ENCODE results near the gene DMRTC2. TPM values are rescaled to one million over a fixed set of nuclear protein-coding genes. Genes with fewer than 3 reads are reported as not detected.

DMRTC2 gene
- total RNA-seq = not detected in 2 replicates

DNA sequence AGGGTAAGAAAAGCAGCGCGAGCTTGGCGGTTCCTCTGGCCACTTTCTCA is at the start of gene DMRTC2:
Gene DMRTC2 (plus strand): TSS at position 42 of the 50 bp plus-strand sequence. CDS start 2,387 bp downstream, outside the sequence.
- no peak for DNase-seq (ENCODE audit: low read depth, low spot score)

DNA sequence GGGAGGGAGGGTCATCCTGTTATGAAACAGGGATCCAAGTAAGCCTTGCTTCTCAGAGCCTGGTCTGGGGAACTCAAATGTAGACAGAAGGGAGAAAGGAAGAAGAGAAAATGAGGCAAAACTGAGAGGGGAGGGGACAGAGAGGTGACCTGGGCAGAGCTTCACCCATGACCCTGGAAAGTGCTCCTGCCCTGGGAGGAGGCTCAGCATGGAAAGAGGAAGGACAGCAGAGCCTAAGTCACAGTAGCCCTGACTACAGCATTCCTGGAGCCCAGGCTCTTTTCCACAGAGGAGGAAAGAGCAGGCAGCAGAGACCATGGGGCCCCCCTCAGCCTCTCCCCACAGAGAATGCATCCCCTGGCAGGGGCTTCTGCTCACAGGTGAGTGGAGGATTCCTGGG is 48.5 kb upstream of the DMRTC2 start, which contains the start of gene CEACAM3:
Gene CEACAM3 (plus strand): TSS at position 226 of the 400 bp plus-strand sequence. CDS start 91 bp downstream, at position 317.
- DNase-seq (ENCODE audit: low read depth, low spot score) = no peak

DNA sequence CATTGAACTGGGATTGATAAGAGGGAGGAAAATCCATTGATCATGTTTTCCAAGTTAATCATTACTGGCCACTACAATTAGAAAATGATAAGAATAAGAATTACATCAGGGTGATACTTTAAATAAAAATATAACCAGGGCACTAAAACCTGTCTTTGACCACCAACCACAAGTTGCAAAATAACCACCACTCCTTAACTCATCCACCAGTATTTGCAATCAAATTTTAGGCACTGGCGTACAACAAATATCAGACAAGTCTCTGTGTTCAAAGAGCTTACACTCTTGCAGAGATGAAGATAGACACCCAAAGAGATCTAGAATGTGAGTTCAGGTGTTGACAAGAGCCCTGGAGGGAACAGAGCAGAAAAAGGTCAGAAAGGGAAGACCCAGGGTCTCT is 47.9 kb upstream of the DMRTC2 start:
- DNase-seq (ENCODE audit: low read depth, low spot score) = no peak

DNA sequence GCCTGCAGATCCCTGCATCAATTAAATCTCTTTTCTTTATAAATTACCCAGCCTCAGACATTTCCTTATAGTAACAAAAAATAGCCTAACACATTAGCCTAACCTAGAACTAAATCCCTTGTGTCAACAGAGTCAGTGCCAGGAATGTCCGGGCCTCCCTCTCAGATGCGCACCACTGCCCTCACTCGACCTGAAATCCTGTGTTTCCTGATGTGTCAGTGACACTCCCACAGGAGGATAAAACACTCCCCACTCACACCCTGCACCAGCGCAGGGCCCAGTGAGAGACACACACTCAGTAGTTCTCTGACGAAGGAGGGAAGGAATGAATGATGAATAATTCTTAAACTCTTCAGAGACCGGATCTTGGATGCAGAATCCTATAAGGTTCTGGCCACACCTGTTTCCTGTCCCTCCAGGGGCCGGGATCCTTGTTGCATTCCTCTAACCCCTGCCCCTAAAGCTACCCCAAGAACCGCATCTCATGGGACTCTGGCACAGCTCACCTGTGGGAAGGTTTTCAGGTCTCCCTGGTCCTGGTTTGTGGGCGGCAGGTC is 45.3 kb upstream of the DMRTC2 start:
- no peak for DNase-seq (ENCODE audit: low read depth, low spot score)

DNA sequence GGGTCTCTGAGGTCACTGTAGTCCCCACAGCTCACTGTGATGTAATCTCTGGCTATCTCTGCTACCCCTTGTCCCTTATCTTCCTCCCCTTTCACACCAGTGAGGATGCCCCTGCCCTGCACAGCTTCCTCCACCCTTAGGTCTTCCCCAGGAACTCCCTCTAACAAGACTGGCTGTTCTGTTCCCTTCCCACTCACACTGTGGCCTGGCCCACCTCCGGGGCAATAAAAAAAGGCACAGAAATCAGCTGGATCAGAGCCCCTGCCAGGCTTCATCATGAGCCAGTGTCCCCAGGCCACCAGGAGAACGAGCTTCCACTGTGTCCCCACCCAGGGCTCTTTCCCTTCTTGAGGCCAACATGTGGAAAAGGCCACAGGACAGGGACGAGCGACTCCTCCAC is 43.8 kb upstream of the DMRTC2 start:
- no peak for DNase-seq (ENCODE audit: low read depth, low spot score)

DNA sequence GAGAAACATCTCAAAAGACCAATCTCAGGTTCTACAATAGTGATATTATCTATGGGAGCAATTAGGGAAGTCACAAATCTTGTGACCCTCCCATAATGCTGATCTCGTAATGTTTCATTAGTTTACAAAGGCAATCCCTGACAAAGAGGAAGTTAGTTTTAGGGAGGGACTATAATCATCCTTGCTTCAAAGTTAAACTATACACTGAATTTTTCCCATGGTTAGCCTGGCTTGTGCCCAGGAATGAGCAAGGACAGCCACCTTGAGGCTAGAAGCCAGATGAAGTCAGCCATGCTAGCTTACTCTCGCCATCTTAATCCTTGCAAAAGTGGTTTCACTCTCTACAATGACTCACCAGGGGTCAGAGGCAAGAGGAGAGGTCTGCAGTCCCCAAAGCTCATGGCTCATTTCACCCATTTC is 43.0 kb upstream of the DMRTC2 start:
- DNase-seq (ENCODE audit: low read depth, low spot score) = no peak

DNA sequence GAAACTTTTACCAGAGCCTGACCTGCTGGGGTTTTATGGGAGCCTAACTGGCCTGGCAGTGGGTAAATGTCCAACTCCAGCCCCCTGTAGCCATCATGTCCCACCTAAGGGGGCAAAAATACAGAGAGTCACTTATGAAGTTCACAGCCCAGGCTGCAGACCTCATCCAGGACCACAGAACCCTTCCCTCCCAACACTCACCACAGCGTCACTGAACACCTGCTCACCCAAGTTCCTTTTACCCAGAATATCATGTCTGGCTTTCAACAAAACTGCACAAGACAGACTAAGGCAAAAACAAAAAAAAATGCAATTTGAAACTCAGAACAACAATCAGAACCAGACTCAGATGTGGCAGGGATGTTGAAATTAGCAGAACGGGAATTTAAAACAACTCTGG is 42.1 kb upstream of the DMRTC2 start:
- DNase-seq (ENCODE audit: low read depth, low spot score) = no peak

DNA sequence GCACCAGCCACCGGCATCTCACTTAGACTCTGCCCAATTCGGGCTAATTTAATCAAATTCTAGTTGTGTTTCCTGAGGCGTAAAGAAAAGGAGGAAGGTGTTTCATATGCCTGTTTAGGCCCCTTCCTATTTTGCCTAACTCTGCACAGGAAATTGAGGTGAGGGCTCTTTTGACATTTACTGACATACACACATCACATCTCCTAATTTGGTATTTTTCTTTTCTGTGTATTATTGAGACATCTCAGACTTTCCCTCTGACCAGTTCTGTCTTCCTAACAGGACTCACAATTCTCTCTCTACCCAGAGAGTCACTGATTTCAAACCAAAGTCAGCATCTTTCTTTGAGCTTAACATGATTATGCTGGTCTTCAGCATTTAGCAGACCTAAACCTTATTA is 40.5 kb upstream of the DMRTC2 start:
- no peak for DNase-seq (ENCODE audit: low read depth, low spot score)

DNA sequence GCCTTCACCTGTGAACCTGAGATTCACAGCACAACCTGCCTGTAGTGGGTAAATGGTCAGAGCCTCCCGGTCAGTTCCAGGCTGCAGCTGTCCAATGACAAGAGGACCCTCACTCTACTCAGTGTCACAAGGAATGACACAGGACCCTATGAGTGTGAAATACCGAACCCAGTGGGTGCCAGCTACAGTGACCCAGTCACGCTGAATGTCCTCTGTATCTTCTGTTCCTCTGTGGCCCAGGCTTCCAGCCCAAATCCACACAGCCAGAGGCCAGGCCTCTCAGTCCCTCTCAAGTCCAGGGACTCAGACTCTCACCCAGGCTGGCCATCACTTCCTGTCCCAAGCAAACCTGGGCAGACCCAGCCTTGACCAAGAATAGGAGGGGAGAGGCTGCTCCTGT is 37.7 kb upstream of the DMRTC2 start:
- no peak for DNase-seq (ENCODE audit: low read depth, low spot score)

DNA sequence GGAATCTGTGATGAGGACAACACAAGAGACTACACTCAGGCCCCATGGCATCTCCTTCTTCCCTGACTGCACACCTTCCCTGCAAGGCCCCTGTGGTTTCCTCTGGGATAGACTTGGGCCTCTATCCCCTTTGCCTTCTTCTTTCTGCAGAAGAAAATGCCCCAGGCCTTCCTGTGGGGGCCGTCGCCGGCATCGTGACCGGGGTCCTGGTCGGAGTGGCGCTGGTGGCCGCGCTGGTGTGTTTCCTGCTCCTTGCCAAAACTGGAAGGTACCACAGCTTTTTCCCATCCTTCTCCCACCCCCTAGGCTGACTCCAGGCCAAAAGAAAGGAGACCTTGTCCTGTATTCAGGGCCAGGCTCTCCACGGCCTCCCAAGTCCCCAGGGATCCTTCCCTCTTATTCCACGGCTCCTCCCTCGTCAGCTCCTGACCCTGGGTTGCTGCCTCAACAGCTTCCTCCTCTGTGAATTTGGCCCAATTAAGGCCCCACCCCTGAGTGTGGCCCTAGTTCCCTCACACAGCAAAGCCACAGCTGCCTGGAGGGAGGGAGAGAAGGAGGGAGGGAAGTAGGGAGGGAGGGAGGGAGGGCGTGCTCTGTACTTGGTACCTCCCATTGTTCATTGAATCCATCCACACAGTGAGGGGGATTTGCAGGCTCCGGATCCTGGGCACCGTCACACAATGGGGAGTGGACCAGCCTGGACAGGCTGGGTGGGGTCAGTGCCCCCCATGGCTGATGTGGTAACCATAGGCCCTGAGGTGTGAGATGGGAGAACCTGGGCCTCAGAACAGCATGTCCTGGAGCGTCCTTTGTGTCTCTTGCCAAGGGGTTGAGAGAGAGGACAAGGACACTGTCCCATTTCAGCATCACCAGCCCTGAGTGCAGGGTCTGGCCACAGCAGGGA is 35.9 kb upstream of the DMRTC2 start:
- DNase-seq (ENCODE audit: low read depth, low spot score) = no peak

DNA sequence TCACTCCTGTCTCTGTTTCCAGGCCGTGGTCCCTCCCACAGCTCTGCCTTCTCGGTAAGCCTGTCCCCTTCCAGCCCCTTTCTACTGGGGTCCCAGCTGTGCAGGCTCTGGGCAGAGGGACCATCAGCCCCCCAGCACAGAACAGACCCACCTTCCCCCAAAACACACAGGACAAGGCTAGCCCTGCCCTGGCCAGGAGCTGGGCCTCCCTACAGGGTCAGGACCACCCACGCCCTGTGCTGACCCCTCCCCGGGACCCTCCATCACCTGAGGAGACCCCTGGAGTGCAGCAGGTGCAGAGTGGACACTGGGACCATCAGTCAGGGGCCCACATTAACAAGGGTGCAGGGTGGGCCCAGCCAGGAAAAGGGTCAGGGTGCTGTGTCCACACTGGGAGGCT is 34.5 kb upstream of the DMRTC2 start:
- no peak for DNase-seq (ENCODE audit: low read depth, low spot score)

DNA sequence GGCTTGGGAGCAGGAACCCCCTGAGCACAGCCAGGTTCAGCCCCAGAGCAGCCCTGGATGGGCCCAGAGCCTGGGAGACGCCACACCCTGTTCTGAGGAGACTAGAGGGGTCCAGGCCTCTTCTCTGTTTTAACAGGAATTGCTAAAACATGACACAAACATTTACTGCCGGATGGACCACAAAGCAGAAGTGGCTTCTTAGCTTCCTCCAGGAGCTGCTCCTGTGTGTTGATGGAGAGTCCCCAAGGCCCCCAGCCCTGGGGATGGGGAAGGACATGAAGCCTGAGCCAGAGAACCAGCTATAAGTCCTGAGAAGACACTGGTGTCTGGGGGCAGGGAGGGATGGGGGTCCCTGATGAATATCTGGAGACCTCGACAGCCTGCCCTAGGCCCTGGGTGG is 33.8 kb upstream of the DMRTC2 start:
- no peak for DNase-seq (ENCODE audit: low read depth, low spot score)

DNA sequence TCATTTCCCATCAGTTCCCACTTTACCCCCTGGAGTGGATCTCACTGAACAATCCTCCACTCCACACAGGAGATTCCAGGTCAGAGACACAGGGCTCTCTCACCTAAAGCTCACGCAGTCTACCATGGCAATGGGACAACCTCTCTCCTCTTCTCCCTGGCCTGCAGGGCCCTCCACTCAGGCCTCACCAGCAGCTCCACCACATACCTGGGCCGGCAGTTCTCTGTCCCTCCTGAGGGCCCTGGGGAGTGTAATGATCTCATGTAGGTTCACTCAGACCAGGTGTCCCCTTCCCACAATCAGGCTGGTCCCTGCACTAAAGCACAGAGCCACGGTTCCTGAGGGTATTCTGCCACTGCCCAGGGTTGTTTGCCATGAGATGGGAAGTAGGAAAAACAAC is 32.9 kb upstream of the DMRTC2 start:
- no peak for DNase-seq (ENCODE audit: low read depth, low spot score)

DNA sequence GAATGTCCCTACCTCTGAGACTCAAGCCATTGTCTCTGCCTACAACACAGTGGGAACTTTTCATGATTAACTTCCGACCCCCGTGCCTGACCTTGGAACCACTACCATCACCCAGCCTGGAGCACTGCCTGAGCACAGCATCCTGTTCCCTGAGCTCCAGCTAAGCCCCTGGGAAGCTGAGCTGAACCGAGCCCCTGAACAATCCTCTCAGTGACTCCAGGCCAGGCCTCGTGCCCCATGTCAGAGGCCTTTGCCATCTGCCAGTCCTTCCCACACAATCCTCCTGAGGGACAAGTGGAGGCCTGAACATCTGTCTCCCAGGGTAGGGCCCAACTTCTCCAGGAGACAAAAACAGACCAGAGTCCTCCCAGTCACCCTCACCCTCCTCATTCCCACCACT is 30.9 kb upstream of the DMRTC2 start:
- no peak for DNase-seq (ENCODE audit: low read depth, low spot score)

DNA sequence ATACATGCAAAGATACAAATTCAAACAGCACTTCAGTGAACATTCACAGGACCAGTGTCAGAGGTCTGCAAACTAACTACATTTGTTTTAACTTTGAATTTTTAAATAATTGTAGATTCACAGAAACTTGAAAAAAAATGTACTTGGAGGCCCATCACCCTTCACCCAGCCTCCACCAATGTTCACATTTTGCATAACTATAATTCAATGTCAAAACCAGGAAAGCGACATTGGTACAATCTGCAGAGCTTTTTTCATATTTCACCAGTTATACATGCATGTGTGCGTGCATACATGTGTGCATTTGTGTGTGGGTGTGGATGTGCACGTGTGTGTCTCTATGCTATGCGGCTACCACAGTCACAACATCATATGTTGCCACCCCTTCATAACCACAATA is 29.5 kb upstream of the DMRTC2 start:
- DNase-seq (ENCODE audit: low read depth, low spot score) = no peak

DNA sequence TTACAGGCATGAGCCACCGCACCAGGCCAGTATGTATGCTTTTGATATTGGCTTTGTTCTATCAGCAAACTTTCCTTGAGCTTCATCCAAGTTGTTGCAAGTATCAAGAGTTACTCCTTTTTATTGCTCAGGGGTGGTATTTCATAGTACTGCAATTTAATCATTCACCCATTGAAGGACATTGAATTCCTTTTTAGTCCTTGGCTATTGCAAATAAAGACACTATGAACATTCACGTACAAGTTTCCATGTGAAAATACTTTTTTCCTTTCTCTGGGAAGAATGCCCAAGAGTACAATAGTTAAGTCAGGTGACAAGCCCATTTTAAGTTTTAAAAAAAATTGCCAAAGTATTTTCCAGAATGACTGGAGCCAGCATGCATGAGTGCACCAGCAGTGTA is 28.1 kb upstream of the DMRTC2 start:
- DNase-seq (ENCODE audit: low read depth, low spot score) = no peak

DNA sequence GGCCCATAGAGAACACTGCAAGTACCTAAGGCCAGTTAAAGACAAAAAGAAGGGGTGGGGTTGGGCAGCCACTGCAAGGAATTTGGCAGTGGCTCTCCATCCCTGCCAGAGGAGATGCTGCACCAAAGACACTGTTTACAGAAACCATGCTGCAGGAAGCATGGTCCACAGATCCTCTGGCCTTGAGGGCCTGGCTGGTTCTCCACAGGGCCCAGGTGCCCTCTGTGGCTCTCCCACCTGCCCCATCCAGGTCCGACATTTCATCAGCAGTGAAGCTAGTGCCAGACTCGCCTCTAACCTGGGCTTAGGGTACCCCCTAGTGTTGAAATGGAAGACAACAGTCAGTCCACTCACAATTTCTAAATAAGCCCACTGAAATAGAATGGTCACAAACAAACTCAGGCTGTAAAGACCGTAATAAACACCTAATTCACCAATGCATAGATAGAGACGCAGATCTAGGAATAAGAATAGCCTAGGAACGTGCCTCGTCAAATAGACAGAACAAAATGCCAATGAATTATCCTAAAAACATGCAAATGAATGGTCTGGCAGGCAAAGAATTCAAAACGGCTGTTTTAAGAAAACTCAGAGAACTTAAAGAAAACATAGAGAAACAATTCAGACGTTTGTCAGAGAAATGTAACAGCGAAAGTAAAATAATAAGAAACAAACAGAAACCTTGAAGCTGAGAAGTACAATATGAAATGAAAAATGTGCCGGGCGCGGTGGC is 23.7 kb upstream of the DMRTC2 start:
- no peak for DNase-seq (ENCODE audit: low read depth, low spot score)

DNA sequence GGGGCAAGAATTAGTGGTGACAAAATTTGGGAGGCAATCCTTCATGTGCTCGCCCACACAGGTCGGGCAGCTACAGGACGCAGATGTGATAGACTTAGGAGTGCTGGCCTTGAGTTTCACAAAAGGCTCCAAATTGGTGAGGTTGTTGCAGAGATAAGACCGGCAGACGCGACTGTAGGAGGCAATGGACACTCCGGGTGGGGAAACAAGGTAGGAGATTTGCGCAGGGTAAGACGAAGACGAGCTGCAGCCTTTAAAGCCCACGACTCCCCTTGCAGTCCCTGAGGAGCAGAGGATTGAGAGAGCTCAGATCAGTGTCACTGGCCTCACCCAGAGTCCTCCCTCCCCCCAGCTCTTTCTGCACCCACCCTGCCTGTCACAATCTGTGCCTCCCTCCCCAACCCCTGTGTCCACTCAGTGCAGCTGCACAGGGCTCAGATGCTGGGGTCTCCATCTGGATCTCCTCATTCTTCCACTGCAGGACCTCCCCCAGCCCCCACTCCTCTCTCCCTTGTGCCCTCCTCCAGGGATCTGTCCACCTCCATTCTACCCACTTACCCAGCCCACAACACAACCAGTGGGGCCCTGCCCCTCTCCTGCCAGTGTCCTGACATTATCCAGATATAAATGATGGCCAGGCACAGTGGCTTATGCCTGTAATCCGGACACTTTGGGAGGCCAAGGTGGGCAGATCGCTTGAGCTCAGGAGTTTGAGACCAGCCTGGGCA is 6.7 kb upstream of the DMRTC2 start:
- no peak for DNase-seq (ENCODE audit: low read depth, low spot score)

DNA sequence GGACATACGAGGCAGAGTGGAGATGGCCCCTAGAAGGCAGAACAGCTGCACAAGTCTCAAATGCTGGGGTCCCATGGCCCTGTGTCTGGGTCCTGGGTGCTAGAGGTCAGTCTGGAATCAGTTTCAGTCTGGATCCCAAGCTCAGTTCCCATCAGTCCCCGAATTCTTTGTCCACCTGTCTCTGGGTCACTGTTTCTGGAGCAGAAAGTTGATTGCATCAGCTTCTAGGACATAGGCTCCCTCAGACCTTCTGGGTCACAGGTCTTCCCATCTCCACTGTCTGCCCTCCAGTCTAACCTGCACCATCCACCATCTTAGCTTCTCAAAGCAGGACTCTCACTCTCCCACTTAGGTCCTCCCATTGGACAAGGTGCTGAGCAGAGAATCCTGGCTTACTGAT is 5.6 kb upstream of the DMRTC2 start:
- no peak for DNase-seq (ENCODE audit: low read depth, low spot score)

DNA sequence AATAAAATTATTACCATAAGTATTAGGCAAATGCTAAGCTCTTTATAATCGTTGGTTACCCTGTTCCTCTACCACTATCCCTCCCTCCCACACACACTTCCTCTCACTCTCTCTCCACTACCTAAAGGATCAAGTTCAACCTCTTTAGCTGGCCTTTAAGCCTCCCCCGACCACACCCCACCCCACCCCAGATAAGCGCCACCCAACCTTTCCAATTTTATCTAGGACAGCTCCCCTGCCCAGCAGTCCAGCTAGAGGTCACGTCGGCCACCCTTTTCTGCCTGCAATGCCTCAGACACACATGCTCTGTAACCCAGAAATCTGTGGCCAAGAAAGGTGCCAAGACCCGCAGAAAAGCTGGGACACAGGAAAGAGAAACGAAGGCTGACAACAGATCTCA is 1.5 kb upstream of the DMRTC2 start:
- no peak for DNase-seq (ENCODE audit: low read depth, low spot score)

DNA sequence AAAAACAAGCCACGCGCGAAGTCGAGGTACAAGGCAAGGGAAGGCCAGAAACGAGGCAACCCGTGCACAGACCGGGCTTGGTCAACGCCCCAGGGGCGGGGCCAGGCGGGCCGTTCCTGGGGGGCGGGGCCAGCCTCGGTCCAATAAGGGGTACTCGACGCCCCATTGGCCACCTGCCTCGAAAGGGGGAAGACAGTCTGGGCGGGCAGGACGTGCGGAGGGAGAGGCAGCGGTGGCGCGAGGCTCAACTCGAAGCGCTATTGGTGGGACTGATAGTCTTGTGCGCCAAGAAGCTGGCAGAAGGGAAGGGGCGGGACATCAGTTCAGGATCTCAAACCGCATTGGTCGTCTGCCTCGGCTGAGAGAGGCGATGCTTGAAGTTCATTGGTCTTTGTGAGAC is 241 bp upstream of the DMRTC2 start, which contains the start of gene LYPD4:
Gene LYPD4 (minus strand): TSS at position 83 of the 400 bp plus-strand sequence. CDS start 5,398 bp downstream, outside the sequence.
- DNase-seq (ENCODE audit: low read depth, low spot score) = no peak

DNA sequence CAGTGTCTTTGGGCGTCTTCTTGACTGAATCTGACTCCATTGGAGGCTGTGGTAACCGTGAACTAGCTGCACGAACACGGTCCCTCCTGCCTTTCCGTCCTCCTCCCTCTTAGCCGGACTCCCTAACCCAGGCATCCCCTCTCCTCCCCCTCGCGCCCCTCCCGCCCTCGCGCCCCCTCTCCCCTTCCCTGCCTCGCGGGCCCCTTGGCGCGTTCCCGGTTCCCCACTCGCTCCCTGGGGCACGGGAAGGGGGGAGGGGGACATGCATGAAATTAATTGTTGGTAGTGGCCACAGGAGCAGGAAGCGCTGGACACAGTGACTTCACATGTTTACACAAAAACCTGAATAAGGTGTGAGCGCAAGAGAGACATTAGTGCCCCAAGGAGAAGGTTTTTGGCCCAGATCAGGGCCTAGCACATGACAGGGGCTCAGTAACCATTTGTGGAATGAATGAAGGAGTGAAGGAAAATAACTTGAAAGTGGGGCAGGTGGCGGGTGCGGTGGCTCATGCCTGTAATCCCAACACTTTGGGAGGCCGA is 279 bp downstream of the DMRTC2 start:
- no peak for DNase-seq (ENCODE audit: low read depth, low spot score)
